GM20000 (cell line): ENCODE data around the gene AQP11.

Source experiments
- DNase-seq: peaks from one replicate; pipeline ENCODE4 v3.0.0; 2012; ENCODE audit warnings: low spot score
- CTCF ChIP-seq: IDR thresholded peaks from 2 replicates; pipeline ENCODE4 v1.5.1; 2012; ENCODE audit warnings: mild to moderate bottlenecking, control low read depth; ENCODE audit errors: extremely low read depth, missing control alignments

AQP11 gene

DNA sequence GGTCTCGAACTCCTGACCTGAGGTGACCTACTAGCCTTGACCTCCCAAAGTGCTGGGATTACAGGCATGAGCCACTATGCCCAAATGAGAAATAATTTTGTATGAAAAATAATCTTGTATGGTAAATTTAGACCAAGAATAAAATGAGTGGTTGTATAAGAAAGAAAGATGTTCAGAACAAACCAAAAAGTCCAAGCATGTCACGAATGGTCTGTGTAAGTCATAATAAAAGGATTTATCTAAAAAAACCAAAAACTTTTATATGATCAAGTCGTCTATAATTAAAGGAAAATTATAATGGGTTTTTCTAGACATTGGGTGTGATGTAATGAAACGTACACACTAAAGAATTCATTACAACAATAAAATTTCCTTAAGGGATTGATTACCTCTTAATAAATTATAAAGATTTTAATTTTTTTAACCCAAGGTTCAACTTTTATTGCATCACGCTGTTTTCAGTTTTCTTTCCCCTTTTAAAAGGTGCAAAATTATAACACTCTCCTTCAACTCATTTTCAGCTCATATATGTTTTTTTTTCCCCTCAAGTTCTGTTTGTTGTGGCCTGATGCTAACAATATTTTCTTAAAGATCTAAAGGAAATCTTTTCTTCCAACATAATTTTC, 8.9 kb upstream of the AQP11 start:
- DNase-seq = no peak
- TF ChIP-seq CTCF = no peak

- TF ChIP-seq CTCF = no peak
- no peak for DNase-seq
These were observed 602 bp upstream of the AQP11 start for GRCh38 chr11:77589181-77589520.

- no peak for TF ChIP-seq CTCF
- no peak for DNase-seq
These were observed 535 bp downstream of the AQP11 start for GRCh38 chr11:77590194-77590782.

GRCh38 chr11:77592727-77593126, 3.0 kb downstream of the AQP11 start:
- DNase-seq = no peak
- no peak for TF ChIP-seq CTCF

GRCh38 chr11:77593883-77594282, 4.1 kb downstream of the AQP11 start:
- no peak for TF ChIP-seq CTCF
- DNase-seq = no peak

DNA sequence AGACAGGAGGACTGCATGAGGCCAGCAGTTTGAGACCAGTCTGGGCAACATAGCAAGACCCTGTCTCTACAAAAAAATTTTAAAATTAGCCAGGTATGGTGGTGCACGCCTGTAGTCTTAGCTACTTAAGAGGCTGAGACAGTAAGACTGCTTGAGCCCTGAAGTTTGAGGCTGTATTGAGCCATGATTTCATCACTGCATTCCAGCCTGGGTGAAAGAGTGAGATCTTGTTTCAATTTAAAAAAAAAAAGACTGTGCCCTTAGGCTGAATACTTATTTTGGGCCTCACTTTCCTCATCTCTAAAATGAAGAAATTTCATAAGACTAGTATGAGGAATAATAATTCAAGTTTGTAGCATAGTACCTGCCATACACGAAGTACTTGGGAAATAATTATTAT, 6.9 kb downstream of the AQP11 start:
- no peak for DNase-seq
- no peak for TF ChIP-seq CTCF

- DNase-seq = no peak
These were observed 8.4 kb downstream of the AQP11 start for GRCh38 chr11:77598195-77598594.

More at GRCh38 chr11:77598195-77598594, 8.4 kb downstream of the AQP11 start:
- TF ChIP-seq CTCF = no peak
